ENCODE data around the gene CRELD2.

DNA sequence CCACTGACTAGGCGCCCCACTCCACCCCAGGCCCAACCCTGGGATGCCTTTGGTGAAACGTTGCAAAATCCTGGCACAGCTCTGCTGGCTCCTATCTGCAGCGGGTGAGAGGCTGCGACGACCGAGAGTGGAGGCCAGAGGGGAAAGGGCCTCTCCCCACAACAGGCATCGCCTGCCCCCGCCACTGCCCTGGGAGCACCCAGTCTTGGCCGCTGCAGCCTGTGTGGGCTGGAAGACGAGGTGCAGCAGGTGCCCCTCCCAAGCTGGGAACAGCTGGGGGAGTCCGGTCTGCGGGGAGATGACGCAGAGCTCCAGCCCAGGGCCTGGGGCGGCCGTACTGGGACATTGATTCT, 38.0 kb downstream of the CRELD2 start:
- TF ChIP-seq POLR2AphosphoS5 (IDR thresholded peaks at IDR 0.05; ENCODE audit: low read depth, low read length) (no peak), FOXP2 (optimal IDR thresholded peaks at IDR 0.05; ENCODE audit: borderline replicate concordance, extremely low read depth, extremely low read length, insufficient read depth) (no peak)
- TF ChIP-seq, protein P1, sequence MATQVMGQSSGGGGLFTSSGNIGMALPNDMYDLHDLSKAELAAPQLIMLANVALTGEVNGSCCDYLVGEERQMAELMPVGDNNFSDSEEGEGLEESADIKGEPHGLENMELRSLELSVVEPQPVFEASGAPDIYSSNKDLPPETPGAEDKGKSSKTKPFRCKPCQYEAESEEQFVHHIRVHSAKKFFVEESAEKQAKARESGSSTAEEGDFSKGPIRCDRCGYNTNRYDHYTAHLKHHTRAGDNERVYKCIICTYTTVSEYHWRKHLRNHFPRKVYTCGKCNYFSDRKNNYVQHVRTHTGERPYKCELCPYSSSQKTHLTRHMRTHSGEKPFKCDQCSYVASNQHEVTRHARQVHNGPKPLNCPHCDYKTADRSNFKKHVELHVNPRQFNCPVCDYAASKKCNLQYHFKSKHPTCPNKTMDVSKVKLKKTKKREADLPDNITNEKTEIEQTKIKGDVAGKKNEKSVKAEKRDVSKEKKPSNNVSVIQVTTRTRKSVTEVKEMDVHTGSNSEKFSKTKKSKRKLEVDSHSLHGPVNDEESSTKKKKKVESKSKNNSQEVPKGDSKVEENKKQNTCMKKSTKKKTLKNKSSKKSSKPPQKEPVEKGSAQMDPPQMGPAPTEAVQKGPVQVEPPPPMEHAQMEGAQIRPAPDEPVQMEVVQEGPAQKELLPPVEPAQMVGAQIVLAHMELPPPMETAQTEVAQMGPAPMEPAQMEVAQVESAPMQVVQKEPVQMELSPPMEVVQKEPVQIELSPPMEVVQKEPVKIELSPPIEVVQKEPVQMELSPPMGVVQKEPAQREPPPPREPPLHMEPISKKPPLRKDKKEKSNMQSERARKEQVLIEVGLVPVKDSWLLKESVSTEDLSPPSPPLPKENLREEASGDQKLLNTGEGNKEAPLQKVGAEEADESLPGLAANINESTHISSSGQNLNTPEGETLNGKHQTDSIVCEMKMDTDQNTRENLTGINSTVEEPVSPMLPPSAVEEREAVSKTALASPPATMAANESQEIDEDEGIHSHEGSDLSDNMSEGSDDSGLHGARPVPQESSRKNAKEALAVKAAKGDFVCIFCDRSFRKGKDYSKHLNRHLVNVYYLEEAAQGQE (IDR thresholded peaks at IDR 0.05; ENCODE audit: insufficient read depth in 1 of 2, low read depth in 2 of 2, low read length in 2 of 2), result no peak

All from PFSK-1 (cell line).